ENCODE data around the gene OR51A2.

Gene OR51A2

GRCh38 chr11:4960877-4961276 lies 5.4 kb upstream of the OR51A2 start:
- no peaks in the 10 kb centered on the region for H3K4me1 ChIP-seq (ENCODE audit: control insufficient read depth, insufficient read depth, low read length)
- no peaks in the 10 kb centered on the region for H3K9me3 ChIP-seq (ENCODE audit: control insufficient read depth, insufficient read depth, low read depth, low read length)
- POLR2A ChIA-PET: no interaction called here
- H3K36me3 ChIP-seq (ENCODE audit: control insufficient read depth in 2 of 2, insufficient read depth in 1 of 2, low read length in 2 of 2): no peaks in the 10 kb centered on the region
- TF ChIP-seq ZNF585B (tag by site-specific recombination; IDR thresholded peaks at IDR 0.05) (no peak), ZNF248 (tag by site-specific recombination; IDR thresholded peaks at IDR 0.05) (no peak), ZNF658 (tag by site-specific recombination; IDR thresholded peaks at IDR 0.05) (no peak), ZNF18 (tag by site-specific recombination; IDR thresholded peaks at IDR 0.05) (no peak), RBAK (tag by site-specific recombination; IDR thresholded peaks at IDR 0.05) (no peak), ZNF280D (tag by site-specific recombination; IDR thresholded peaks at IDR 0.05) (no peak), ZNF274 (IDR thresholded peaks at IDR 0.05; ENCODE audit: low read length) (no peak), ZNF274 (tag by site-specific recombination; IDR thresholded peaks at IDR 0.05; ENCODE audit: borderline replicate concordance) (no peak), MEIS1 (CRISPR knock-in tag; IDR thresholded peaks at IDR 0.05; ENCODE audit: borderline replicate concordance) (no peak), ZBTB11 (tag by site-specific recombination; conservative IDR thresholded peaks at IDR 0.05; ENCODE audit: low read depth) (no peak), ZNF214 (tag by site-specific recombination; IDR thresholded peaks at IDR 0.05; ENCODE audit: borderline replicate concordance) (no peak), KLF7 (tag by site-specific recombination; IDR thresholded peaks at IDR 0.05; ENCODE audit: borderline replicate concordance) (no peak), ZNF660 (tag by site-specific recombination; IDR thresholded peaks at IDR 0.05) (no peak), MYNN (tag by site-specific recombination; IDR thresholded peaks at IDR 0.05; ENCODE audit: borderline replicate concordance) (no peak), ZNF530 (tag by site-specific recombination; IDR thresholded peaks at IDR 0.05; ENCODE audit: low read depth) (no peak), ZNF174 (tag by site-specific recombination; IDR thresholded peaks at IDR 0.05) (no peak), PATZ1 (tag by site-specific recombination; IDR thresholded peaks at IDR 0.05) (no peak), ZNF558 (tag by site-specific recombination; IDR thresholded peaks at IDR 0.05) (no peak), ZBTB17 (tag by site-specific recombination; IDR thresholded peaks at IDR 0.05) (no peak)
- CTCF ChIA-PET: interaction anchor here (0.6 kb wide), 1 partner anchor 32 kb away, joined by 3 read pairs; no protein-coding TSS in a partner anchor
- no peak overlapping the region for H3K27ac ChIP-seq (ENCODE audit: extremely low read depth, low read depth, low read length)
- H3K4me3 ChIP-seq (ENCODE audit: low read depth, low read length): no peak overlapping the region
